ENCODE measurements around the gene TCTN2.

Gene TCTN2

DNA sequence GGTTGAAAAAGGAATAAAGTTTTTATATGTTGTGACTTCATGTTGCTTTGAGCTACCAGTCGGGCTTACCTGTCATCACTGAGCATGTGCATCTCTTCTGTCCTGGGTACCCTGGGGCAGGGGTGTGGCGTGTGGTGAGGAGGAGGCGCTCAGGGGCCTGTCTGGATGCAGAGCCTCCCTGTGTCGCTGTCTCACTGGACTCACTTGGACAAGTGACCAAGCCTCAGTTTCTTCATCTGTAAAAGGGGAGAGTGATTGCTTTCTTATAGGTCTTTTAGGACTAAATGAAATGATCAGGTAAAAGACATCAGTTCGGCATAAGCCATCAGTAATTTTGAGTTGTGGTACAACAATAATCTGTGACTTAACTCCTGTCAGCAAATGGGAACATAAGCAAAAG lies 63.4 kb downstream of the TCTN2 start:
- H3K4me3 ChIP-seq (ENCODE audit: low read depth, low read length) = no peak overlapping the region
- TF ChIP-seq, protein P1, sequence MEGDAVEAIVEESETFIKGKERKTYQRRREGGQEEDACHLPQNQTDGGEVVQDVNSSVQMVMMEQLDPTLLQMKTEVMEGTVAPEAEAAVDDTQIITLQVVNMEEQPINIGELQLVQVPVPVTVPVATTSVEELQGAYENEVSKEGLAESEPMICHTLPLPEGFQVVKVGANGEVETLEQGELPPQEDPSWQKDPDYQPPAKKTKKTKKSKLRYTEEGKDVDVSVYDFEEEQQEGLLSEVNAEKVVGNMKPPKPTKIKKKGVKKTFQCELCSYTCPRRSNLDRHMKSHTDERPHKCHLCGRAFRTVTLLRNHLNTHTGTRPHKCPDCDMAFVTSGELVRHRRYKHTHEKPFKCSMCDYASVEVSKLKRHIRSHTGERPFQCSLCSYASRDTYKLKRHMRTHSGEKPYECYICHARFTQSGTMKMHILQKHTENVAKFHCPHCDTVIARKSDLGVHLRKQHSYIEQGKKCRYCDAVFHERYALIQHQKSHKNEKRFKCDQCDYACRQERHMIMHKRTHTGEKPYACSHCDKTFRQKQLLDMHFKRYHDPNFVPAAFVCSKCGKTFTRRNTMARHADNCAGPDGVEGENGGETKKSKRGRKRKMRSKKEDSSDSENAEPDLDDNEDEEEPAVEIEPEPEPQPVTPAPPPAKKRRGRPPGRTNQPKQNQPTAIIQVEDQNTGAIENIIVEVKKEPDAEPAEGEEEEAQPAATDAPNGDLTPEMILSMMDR (IDR thresholded peaks at IDR 0.05; ENCODE audit: low read depth, low read length) = no peak

- TF ChIP-seq, protein P1 (IDR thresholded peaks at IDR 0.05; ENCODE audit: low read depth, low read length) = no peak
- H3K4me3 ChIP-seq (ENCODE audit: low read depth, low read length) = no peak overlapping the region
Measured at GRCh38 chr12:123741937-123742572, 71.1 kb downstream of the TCTN2 start.

GRCh38 chr12:123743002-123743401 lies 72.1 kb downstream of the TCTN2 start:
- TF ChIP-seq, protein P1 (IDR thresholded peaks at IDR 0.05; ENCODE audit: low read depth, low read length) = no peak
- no peak overlapping the region for H3K4me3 ChIP-seq (ENCODE audit: low read depth, low read length)

DNA sequence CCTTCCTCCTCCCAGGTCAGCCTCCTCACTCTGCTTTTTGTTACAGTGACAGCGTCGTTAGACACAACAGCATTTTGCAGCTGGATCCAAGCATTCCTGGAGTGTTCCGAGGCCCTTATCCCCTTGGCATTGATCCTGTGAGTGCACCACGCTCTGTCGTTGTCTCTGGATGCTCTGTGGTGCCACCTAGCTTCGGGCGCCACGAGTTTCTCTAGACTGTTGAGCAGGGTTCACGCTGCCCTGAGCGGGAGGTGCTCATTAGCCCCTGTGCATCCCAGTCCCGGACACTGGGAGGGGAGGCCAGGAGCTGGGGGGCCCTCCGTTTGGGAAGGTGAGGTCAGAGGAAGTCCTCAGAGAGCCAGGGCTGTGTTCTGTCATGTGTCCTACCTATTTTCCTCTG lies 73.9 kb downstream of the TCTN2 start:
- TF ChIP-seq, protein P1 (IDR thresholded peaks at IDR 0.05; ENCODE audit: low read depth, low read length) = no peak
- no peak overlapping the region for H3K4me3 ChIP-seq (ENCODE audit: low read depth, low read length)

- H3K4me3 ChIP-seq (ENCODE audit: low read depth, low read length) = no peak overlapping the region
- TF ChIP-seq, protein P1 (IDR thresholded peaks at IDR 0.05; ENCODE audit: low read depth, low read length) = no peak
Measured at GRCh38 chr12:123747309-123747708, 76.4 kb downstream of the TCTN2 start.

- H3K4me3 ChIP-seq (ENCODE audit: low read depth, low read length) = no peak overlapping the region
- TF ChIP-seq, protein P1 (IDR thresholded peaks at IDR 0.05; ENCODE audit: low read depth, low read length) = no peak
Measured at GRCh38 chr12:123748161-123748560, 77.2 kb downstream of the TCTN2 start.

- TF ChIP-seq, protein P1 (IDR thresholded peaks at IDR 0.05; ENCODE audit: low read depth, low read length) = no peak
- no peak overlapping the region for H3K4me3 ChIP-seq (ENCODE audit: low read depth, low read length)
Measured at GRCh38 chr12:123748661-123749060, 77.7 kb downstream of the TCTN2 start.

Measured in WI38 (cell line).